ENCODE data around the gene TRABD2B. TPM values are rescaled to one million over a fixed set of nuclear protein-coding genes. Genes with fewer than 3 reads are reported as not detected.

Gene TRABD2B
- total RNA-seq, 1 donor from 2014 or later = 0.92 TPM

DNA sequence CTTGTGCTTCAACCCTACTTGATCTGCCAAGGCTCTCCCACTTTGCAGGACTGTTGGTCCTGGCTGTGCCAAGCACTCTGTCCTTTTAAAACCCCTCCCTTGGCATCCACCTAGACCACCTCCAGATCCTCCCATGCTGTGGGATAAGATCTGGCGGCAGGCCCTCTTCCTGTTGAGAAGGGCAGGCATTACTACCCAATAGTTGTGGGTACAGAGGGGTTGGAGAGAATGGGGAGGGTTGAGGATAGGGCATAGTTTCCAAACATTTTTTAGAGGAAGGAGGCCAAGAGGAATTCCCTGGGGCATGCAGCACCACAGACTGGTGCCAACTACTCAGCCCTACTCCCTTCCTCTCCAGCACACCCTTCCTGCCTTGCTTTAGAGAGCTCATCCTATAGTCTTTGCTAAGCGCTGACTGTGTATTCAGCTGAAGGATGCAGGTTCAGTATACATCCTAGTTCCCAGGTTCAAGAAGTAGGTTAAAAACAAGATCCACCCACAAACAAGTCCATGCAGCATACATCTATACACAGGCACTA is 70.7 kb downstream of the TRABD2B start:
- TF ChIP-seq, protein P1, sequence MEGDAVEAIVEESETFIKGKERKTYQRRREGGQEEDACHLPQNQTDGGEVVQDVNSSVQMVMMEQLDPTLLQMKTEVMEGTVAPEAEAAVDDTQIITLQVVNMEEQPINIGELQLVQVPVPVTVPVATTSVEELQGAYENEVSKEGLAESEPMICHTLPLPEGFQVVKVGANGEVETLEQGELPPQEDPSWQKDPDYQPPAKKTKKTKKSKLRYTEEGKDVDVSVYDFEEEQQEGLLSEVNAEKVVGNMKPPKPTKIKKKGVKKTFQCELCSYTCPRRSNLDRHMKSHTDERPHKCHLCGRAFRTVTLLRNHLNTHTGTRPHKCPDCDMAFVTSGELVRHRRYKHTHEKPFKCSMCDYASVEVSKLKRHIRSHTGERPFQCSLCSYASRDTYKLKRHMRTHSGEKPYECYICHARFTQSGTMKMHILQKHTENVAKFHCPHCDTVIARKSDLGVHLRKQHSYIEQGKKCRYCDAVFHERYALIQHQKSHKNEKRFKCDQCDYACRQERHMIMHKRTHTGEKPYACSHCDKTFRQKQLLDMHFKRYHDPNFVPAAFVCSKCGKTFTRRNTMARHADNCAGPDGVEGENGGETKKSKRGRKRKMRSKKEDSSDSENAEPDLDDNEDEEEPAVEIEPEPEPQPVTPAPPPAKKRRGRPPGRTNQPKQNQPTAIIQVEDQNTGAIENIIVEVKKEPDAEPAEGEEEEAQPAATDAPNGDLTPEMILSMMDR (IDR thresholded peaks at IDR 0.05; ENCODE audit: insufficient read depth, low read length, poor library complexity, severe bottlenecking) = no peak
- H3K36me3 ChIP-seq (ENCODE audit: control insufficient read depth, insufficient read depth, low read length) = no peaks in the 10 kb centered on the region
- no peaks in the 10 kb centered on the region for H3K27me3 ChIP-seq (ENCODE audit: control insufficient read depth, insufficient read depth, low read length)
- no peak overlapping the region for H3K4me3 ChIP-seq (ENCODE audit: low read depth, low read length)
- no peak for DNase-seq (ENCODE audit: low read depth)

DNA sequence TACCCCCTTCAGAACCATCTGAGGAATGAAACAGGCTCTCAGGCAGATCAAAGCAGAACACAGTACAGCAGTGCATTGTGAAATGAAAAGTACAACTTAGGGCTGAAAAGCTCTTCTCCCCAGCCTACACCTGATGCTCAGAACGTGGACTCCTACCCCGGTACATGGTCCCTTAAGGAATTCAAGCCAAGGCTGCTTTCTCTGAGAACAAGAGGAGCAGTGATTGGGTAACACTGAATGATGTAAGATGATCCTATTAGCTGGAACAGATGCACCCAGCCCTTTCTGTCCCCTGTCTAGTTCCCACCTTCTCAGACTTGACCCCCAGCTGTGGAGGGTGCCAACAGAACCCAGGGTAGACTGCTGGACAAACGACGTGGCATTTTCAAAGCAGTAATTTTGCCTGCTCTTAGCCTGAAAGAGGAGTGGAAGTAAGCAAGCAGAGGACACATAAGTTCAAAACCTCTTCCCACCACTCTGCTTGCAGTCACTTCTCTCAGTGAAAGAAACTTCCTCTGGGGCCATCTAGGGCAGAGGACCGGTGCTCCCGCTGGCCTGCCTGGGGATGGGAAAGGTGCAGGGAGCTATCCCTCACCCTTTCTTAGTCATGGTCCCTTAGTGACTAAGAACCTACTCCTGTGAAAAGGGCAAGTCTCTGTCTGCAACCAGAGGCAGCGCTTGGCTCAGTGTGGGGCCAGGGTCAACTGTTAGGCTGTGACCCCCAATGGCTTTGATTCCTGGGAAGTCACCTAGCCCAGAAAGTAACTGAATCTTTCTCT is 72.7 kb downstream of the TRABD2B start:
- no peak for DNase-seq (ENCODE audit: low read depth)
- H3K27me3 ChIP-seq (ENCODE audit: control insufficient read depth, insufficient read depth, low read length) = no peaks in the 10 kb centered on the region
- no peak overlapping the region for H3K4me3 ChIP-seq (ENCODE audit: low read depth, low read length)
- TF ChIP-seq, protein P1 (IDR thresholded peaks at IDR 0.05; ENCODE audit: insufficient read depth, low read length, poor library complexity, severe bottlenecking) = no peak
- no peaks in the 10 kb centered on the region for H3K36me3 ChIP-seq (ENCODE audit: control insufficient read depth, insufficient read depth, low read length)

DNA sequence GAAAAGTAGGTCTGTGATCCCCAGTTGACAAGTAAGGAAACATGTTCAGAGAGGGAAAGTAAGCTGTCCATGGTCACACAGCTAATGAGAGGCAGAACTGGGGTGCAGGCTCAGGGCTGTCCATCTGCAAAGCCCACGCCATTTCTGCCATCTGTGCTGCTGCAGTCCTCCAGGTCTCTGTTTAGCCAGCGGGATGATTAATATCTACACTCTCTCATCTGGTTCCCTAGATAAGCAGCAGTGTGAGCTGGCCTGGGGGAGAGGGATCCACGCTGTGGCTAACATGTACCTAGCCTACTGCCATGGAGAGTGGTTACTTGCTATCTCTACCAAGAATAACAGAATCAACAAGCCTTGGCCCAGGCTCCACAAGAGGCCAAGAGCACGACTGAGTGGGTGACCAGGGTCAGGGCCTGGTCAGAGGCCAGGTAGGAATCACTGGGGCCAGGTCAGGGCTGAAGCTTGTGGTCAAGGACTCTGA is 75.2 kb downstream of the TRABD2B start:
- DNase-seq (ENCODE audit: low read depth) = no peak
- TF ChIP-seq, protein P1 (IDR thresholded peaks at IDR 0.05; ENCODE audit: insufficient read depth, low read length, poor library complexity, severe bottlenecking) = no peak
- no peak overlapping the region for H3K4me3 ChIP-seq (ENCODE audit: low read depth, low read length)
- H3K27me3 ChIP-seq (ENCODE audit: control insufficient read depth, insufficient read depth, low read length) = no peaks in the 10 kb centered on the region
- H3K36me3 ChIP-seq (ENCODE audit: control insufficient read depth, insufficient read depth, low read length) = no peaks in the 10 kb centered on the region

DNA sequence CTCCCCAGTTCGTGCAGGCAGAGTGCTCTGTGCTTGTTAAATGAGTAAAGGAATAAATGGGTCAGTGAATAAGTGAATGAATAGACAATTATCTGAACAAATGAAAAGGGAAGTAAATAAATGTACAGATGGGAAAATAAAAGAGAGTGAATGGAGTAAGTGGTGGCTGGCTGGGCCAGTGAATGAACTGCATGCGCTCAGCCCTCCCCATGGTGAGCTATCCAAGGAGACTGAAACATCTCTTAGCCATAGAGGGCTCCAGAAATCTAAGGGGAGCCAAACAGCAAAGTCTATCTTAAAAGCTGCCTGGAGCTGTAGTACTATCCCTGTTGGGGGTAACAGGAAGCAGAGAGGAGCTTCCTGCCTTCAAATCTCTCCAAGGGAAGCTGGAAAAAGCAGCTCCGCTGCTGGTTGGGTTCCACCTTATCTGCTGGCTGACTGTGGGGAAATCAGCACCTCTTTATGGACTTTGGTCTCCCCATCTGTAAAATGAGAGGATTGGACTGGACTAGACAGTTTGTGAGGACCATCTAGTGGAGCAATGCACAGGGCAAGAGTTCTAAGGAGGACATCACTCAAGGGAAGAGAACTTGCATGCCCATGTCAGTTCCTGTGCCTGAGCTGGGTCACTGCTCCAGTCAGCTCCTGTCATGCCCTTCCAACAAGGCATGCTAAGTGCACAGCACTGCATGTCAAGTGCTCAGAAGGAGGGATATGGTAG is 77.9 kb downstream of the TRABD2B start:
- TF ChIP-seq, protein P1 (IDR thresholded peaks at IDR 0.05; ENCODE audit: insufficient read depth, low read length, poor library complexity, severe bottlenecking) = no peak

DNA sequence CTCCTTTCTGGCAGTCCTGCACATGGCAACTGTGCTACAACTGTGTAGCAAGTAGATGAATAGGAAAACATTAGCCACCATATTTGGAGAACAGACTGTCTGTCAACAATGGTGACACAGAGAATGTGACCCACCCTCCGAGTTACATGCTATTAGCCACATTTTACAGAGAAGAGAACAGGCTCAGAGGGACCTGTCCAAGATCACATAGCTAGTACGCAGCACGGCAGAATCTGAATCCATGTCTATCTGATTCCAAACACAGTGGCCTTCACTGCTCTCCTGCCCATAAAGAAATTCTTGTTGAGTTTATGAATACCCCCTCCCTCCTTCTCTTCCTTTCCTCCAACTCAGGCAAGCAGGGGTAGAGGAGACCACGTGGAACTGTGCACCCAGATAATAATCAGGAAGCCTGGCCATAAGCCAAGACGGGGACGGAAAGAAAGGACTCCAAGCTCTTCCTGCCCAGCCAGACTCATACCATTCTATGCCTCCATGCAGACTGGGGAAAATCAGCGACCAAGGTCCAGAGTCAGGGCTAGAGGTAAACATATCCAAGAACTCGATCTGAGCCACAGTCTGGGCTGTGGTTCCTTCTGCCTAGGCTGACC is 78.8 kb downstream of the TRABD2B start:
- Histone ChIP-seq H3K36me3 (ENCODE audit: control insufficient read depth, insufficient read depth, low read length) (no peaks in the 10 kb centered on the region), H3K27me3 (ENCODE audit: control insufficient read depth, insufficient read depth, low read length) (no peaks in the 10 kb centered on the region), H3K4me3 (ENCODE audit: low read depth, low read length) (no peak overlapping the region)
- no peak for DNase-seq (ENCODE audit: low read depth)
- TF ChIP-seq, protein P1 (IDR thresholded peaks at IDR 0.05; ENCODE audit: insufficient read depth, low read length, poor library complexity, severe bottlenecking) = no peak

More for the DNA sequence above, 77.9 kb downstream of the TRABD2B start:
- H3K36me3 ChIP-seq (ENCODE audit: control insufficient read depth, insufficient read depth, low read length) = no peaks in the 10 kb centered on the region
- H3K27me3 ChIP-seq (ENCODE audit: control insufficient read depth, insufficient read depth, low read length) = no peaks in the 10 kb centered on the region
- DNase-seq (ENCODE audit: low read depth) = no peak
- H3K4me3 ChIP-seq (ENCODE audit: low read depth, low read length) = no peak overlapping the region

Measured in kidney epithelial cell (primary cell).